ENCODE measurements around the gene MRTFB. TPM values are rescaled to one million over a fixed set of nuclear protein-coding genes. Genes with fewer than 3 reads are reported as not detected.
"Not testable (repeated sequence)": the region's sequence is repeated elsewhere in the genome, so short reads cannot be mapped to it uniquely, and the experiment has no call there.

The MRTFB gene
- total RNA-seq, 1 experiment from 2014 or later, result 71.5 TPM

DNA sequence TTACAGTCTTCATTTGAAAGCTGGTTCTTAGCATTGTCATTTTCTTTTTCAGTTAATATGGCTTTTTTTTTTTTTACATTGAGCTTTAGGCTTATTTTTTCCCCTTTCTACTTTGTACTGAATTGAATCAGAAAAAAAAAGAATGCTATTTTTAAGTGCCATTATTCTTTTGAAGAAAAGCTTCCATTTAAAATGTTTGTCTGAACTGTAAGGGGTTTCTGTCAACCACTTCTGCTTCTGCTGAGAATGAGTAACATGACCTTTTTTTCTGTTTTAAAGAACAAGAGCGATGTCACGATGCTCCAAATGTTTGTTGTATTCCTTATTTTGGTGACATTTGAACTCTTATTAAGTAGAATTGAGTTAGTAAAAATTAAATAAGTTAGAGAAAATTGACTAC is 50.0 kb downstream of the MRTFB start:
- no TSS peak for BruUV-seq (replicated peaks)
- Histone ChIP-seq H3K9me3 (ENCODE audit: insufficient read depth, low read depth) (no peaks in the 10 kb centered on the region; the same call in 1 of the 2 replicates), H3K27me3 (ENCODE audit: insufficient read depth, low read depth) (no peaks in the 10 kb centered on the region), H2AFZ (no peak overlapping the region), H3K4me1 (replicated peaks; ENCODE audit: insufficient read depth) (peaks cover 15% of the 10 kb centered on the region), H3K36me3 (ENCODE audit: low read depth) (peaks cover 5% of the 10 kb centered on the region; the same call in 1 of the 2 replicates), H3F3A (ENCODE audit: insufficient read depth, low read depth) (peaks cover 18% of the 10 kb centered on the region), H3K9me2 (ENCODE audit: insufficient read depth) (no peaks in the 10 kb centered on the region), H3K27ac (no peak overlapping the region), H3K4me2 (no peak overlapping the region), H3K4me3 (no peak overlapping the region), H4K20me1 (ENCODE audit: insufficient read depth) (peaks cover 17% of the 10 kb centered on the region), H3K79me2 (ENCODE audit: low read depth) (peaks cover 47% of the 10 kb centered on the region)
- TF ChIP-seq, protein P1, sequence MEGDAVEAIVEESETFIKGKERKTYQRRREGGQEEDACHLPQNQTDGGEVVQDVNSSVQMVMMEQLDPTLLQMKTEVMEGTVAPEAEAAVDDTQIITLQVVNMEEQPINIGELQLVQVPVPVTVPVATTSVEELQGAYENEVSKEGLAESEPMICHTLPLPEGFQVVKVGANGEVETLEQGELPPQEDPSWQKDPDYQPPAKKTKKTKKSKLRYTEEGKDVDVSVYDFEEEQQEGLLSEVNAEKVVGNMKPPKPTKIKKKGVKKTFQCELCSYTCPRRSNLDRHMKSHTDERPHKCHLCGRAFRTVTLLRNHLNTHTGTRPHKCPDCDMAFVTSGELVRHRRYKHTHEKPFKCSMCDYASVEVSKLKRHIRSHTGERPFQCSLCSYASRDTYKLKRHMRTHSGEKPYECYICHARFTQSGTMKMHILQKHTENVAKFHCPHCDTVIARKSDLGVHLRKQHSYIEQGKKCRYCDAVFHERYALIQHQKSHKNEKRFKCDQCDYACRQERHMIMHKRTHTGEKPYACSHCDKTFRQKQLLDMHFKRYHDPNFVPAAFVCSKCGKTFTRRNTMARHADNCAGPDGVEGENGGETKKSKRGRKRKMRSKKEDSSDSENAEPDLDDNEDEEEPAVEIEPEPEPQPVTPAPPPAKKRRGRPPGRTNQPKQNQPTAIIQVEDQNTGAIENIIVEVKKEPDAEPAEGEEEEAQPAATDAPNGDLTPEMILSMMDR (conservative IDR thresholded peaks at IDR 0.05), result no peak
- no peak for TF ChIP-seq EZH2 (IDR thresholded peaks at IDR 0.05; ENCODE audit: low read depth)
- ChIA-PET CTCF (no interaction called here), POLR2A (ENCODE audit: unreplicated experiment) (no interaction called here)
- intact Hi-C loops (cut with micrococcal nuclease; ENCODE audit: unreplicated experiment), result no loop called here
- DNase-seq, result no peak

GRCh38 chr16:14121872-14122271 is 50.8 kb downstream of the MRTFB start:
- peaks cover 15% of the 10 kb centered on the region for H3F3A ChIP-seq (ENCODE audit: insufficient read depth, low read depth)
- no peak overlapping the region for H3K4me2 ChIP-seq
- no peak overlapping the region for H2AFZ ChIP-seq
- peaks cover 5% of the 10 kb centered on the region; the same call in 1 of the 2 replicates for H3K36me3 ChIP-seq (ENCODE audit: low read depth)
- peaks cover 8% of the 10 kb centered on the region for H3K4me1 ChIP-seq (replicated peaks; ENCODE audit: insufficient read depth)
- no peak overlapping the region for H3K27ac ChIP-seq
- ChIA-PET CTCF (no interaction called here), POLR2A (ENCODE audit: unreplicated experiment) (no interaction called here)
- DNase-seq, result no peak
- H3K27me3 ChIP-seq (ENCODE audit: insufficient read depth, low read depth), result no peaks in the 10 kb centered on the region
- no peak for TF ChIP-seq EZH2 (IDR thresholded peaks at IDR 0.05; ENCODE audit: low read depth)
- TF ChIP-seq, protein P1 (conservative IDR thresholded peaks at IDR 0.05), result no peak
- intact Hi-C loops (cut with micrococcal nuclease; ENCODE audit: unreplicated experiment), result no loop called here
- peaks cover 47% of the 10 kb centered on the region for H3K79me2 ChIP-seq (ENCODE audit: low read depth)
- no peak overlapping the region for H3K4me3 ChIP-seq
- H4K20me1 ChIP-seq (ENCODE audit: insufficient read depth), result peaks cover 17% of the 10 kb centered on the region
- H3K9me3 ChIP-seq (ENCODE audit: insufficient read depth, low read depth), result no peaks in the 10 kb centered on the region; the same call in 1 of the 2 replicates
- H3K9me2 ChIP-seq (ENCODE audit: insufficient read depth), result no peaks in the 10 kb centered on the region
- BruUV-seq (replicated peaks), result no TSS peak

DNA sequence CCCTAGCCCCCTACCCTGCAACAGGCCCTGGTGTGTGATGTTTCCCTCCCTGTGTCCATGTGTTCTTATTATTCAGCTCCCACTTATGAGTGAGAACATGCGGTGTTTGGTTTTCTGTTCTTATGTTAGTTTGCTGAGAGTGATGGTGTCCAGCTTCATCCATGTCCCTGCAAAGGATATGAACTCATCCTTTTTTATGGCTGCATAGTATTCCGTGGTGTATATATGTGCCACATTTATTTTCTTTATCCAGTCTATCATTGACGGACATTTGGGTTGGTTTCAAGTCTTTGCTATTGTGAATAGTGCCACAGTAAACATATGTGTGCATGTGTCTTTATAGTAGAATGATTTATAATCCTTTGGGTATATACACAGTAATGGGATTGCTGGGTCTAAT is 51.3 kb downstream of the MRTFB start:
- H3K27ac ChIP-seq; BruUV-seq (replicated peaks); H3K4me2 ChIP-seq; H3K4me3 ChIP-seq; intact Hi-C loops (cut with micrococcal nuclease; ENCODE audit: unreplicated experiment); H3K4me1 ChIP-seq (replicated peaks; ENCODE audit: insufficient read depth); H3K9me3 ChIP-seq (ENCODE audit: insufficient read depth, low read depth); H3K27me3 ChIP-seq (ENCODE audit: insufficient read depth, low read depth); H3F3A ChIP-seq (ENCODE audit: insufficient read depth, low read depth); H3K9me2 ChIP-seq (ENCODE audit: insufficient read depth); DNase-seq; H2AFZ ChIP-seq; H3K36me3 ChIP-seq (ENCODE audit: low read depth); POLR2A ChIA-PET (ENCODE audit: unreplicated experiment); CTCF ChIA-PET: not testable (repeated sequence)
- peaks cover 46% of the 10 kb centered on the region for H3K79me2 ChIP-seq (ENCODE audit: low read depth)
- peaks cover 14% of the 10 kb centered on the region for H4K20me1 ChIP-seq (ENCODE audit: insufficient read depth)

- Histone ChIP-seq H3K27ac (no peak overlapping the region), H3K9me2 (ENCODE audit: insufficient read depth) (no peaks in the 10 kb centered on the region), H3K9me3 (ENCODE audit: insufficient read depth, low read depth) (no peaks in the 10 kb centered on the region; the same call in none of the 2 replicates), H4K20me1 (ENCODE audit: insufficient read depth) (peaks cover 14% of the 10 kb centered on the region), H3K36me3 (ENCODE audit: low read depth) (peaks cover 1% of the 10 kb centered on the region; the same call in 1 of the 2 replicates), H2AFZ (no peak overlapping the region), H3K27me3 (ENCODE audit: insufficient read depth, low read depth) (no peaks in the 10 kb centered on the region), H3K79me2 (ENCODE audit: low read depth) (peaks cover 38% of the 10 kb centered on the region), H3K4me3 (no peak overlapping the region), H3K4me2 (no peak overlapping the region), H3K4me1 (replicated peaks; ENCODE audit: insufficient read depth) (no peaks in the 10 kb centered on the region), H3F3A (ENCODE audit: insufficient read depth, low read depth) (no peaks in the 10 kb centered on the region)
- TF ChIP-seq EZH2 (IDR thresholded peaks at IDR 0.05; ENCODE audit: low read depth), result no peak
- TF ChIP-seq, protein P1 (conservative IDR thresholded peaks at IDR 0.05), result no peak
- ChIA-PET POLR2A (ENCODE audit: unreplicated experiment) (no interaction called here), CTCF (no interaction called here)
- intact Hi-C loops (cut with micrococcal nuclease; ENCODE audit: unreplicated experiment), result no loop called here
- BruUV-seq (replicated peaks), result no TSS peak
- DNase-seq, result no peak
Observed at GRCh38 chr16:14125000-14125681, 54.0 kb downstream of the MRTFB start.

Measured in PC-9 (cell line).